Measurements from ENCODE around the gene BBS9.
"Not testable (repeated sequence)": the region's sequence is repeated elsewhere in the genome, so short reads cannot be mapped to it uniquely, and the experiment has no call there.

BBS9 gene

DNA sequence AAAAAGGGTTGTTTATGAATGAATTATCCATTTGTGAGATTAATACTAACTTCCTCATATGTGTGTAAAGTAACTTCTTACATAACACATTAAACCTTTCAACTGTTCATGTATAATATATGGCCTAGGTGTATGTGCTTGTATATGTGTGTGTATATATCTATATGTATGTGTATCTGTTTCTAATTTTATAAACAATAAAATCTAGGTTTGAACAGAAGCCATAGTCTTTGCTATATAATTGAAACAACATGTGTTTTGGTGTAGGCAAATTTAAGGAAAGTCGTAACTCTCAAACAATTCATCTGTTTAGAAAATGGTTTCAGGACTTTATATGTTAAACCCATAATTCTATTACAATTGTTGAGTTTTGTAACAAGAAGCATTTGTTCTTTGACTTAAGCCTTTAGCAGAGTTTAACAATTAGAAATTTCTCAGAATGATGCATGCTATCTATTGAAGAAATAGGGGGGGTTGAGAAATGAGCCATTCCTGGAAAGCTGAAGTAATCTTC lies 103.3 kb downstream of the BBS9 start:
- no peak overlapping the region for H3K9ac ChIP-seq (ENCODE audit: low read length in 2 of 2)
- H3K27ac ChIP-seq (ENCODE audit: low read length), result no peak overlapping the region
- peaks cover 4% of the 10 kb centered on the region for H3K4me1 ChIP-seq (ENCODE audit: control insufficient read depth, insufficient read depth, low read length)
- H3K36me3 ChIP-seq (ENCODE audit: control insufficient read depth in 2 of 2, insufficient read depth in 2 of 2, low read length in 2 of 2), result no peaks in the 10 kb centered on the region
- H3K9me3 ChIP-seq (ENCODE audit: control insufficient read depth in 2 of 2, low read length in 2 of 2), result no peaks in the 10 kb centered on the region
- no peak overlapping the region for H3K4me3 ChIP-seq (ENCODE audit: low read length in 2 of 2)
- no peaks in the 10 kb centered on the region for H3K27me3 ChIP-seq (ENCODE audit: control insufficient read depth in 1 of 2, insufficient read depth in 2 of 2, low read length in 2 of 2)

DNA sequence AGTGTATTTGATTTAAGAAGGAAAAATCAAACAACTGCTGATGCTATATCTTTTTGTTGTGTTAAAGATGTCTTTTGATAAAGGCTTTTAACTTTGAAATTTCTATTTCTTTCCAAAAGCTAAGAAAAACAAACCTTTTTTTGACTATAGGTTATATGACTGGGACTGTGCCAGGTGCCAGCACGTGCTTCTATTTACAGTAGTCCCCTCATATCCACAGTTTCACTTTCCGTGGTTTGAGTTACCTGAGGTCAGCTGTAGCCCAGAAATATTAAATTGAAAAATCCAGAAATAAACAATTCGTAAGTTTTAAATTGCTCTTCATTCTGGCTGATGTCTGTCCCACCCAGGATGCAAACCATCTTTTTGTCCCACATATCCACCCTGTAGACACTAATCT lies 104.3 kb downstream of the BBS9 start:
- H3K27ac ChIP-seq (ENCODE audit: low read length), result no peak overlapping the region
- no peaks in the 10 kb centered on the region for H3K9me3 ChIP-seq (ENCODE audit: control insufficient read depth in 2 of 2, low read length in 2 of 2)
- H3K27me3 ChIP-seq (ENCODE audit: control insufficient read depth in 1 of 2, insufficient read depth in 2 of 2, low read length in 2 of 2), result no peaks in the 10 kb centered on the region
- H3K36me3 ChIP-seq (ENCODE audit: control insufficient read depth in 2 of 2, insufficient read depth in 2 of 2, low read length in 2 of 2), result no peaks in the 10 kb centered on the region
- no peak overlapping the region for H3K9ac ChIP-seq (ENCODE audit: low read length in 2 of 2)
- H3K4me1 ChIP-seq (ENCODE audit: control insufficient read depth, insufficient read depth, low read length), result peaks cover 4% of the 10 kb centered on the region
- peak overlapping the region; percentile 41 to 47 for H3K4me3 ChIP-seq (ENCODE audit: low read length in 2 of 2)

DNA sequence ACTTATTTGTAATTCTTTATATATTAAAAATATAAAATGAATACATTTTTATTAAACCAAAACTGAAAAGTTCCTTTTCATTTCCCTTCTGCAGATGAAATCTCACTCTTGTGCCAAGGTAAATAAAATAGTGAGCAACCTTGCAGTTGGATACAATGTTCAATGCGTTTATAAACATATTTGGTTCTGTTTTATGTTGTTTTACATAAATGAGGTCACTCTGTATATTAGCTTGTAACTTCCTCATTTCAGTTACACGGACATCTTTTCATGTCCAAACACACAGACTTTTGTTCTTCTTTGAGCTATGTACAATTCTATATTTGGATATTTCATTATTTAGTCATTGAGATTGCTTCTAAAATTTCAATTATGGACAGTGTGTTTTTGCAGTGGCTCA lies 107.7 kb downstream of the BBS9 start:
- Histone ChIP-seq H3K4me1 (ENCODE audit: control insufficient read depth, insufficient read depth, low read length) (peaks cover 4% of the 10 kb centered on the region), H3K9ac (ENCODE audit: low read length in 2 of 2) (no peak overlapping the region), H3K36me3 (ENCODE audit: control insufficient read depth in 2 of 2, insufficient read depth in 2 of 2, low read length in 2 of 2) (no peaks in the 10 kb centered on the region), H3K9me3 (ENCODE audit: control insufficient read depth in 2 of 2, low read length in 2 of 2) (no peaks in the 10 kb centered on the region), H3K4me3 (ENCODE audit: low read length in 2 of 2) (no peak overlapping the region), H3K27me3 (ENCODE audit: control insufficient read depth in 1 of 2, insufficient read depth in 2 of 2, low read length in 2 of 2) (no peaks in the 10 kb centered on the region), H3K27ac (ENCODE audit: low read length) (no peak overlapping the region)

DNA sequence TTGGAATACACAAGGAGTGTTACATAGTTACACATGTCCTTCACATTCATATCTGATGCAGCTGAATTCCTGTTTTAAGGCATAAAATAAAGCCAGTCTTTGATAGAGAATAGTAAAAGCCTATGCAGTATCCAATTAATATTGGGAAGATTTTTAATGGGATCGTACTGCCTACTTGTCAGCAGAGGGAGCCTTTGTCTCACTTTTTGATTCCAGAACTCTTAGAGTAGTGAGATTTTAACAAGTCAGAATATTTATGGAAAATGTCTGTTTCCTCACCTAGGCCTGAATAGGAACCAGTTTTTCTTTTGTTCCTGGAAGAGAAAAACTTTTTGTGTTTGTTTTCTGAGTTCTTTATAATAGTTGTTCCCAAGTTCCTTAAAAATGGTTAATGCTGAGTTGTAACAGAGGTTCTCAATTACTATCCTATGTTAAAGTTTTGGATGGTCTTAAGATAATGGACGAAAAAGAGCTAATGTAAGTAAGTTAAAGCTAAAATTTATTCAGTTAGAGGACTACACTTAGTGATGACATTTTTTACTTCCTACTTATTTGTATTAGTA lies 114.0 kb downstream of the BBS9 start:
- no peaks in the 10 kb centered on the region for H3K36me3 ChIP-seq (ENCODE audit: control insufficient read depth in 2 of 2, insufficient read depth in 2 of 2, low read length in 2 of 2)

DNA sequence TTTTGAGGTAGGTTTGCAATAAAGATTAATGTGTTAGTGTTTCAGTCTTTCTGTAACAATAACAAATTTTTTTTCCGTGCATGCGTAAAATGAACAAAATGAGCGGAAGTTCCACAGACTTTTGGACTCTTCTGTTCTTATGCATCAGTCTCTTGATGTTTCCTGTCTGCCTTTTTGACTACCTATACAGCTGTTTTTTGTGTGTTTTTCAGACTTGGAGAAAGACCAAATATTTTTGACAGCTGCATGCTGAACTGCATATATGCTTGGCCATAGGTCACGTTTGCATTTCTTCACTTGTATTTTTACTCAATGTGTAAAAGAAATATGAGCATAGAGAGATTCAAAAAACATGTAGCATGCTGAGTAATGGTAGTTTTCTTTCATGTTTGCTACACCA lies 119.3 kb downstream of the BBS9 start:
- Histone ChIP-seq H3K4me3 (ENCODE audit: low read length in 2 of 2) (no peak overlapping the region), H3K9ac (ENCODE audit: low read length in 2 of 2) (no peak overlapping the region), H3K36me3 (ENCODE audit: control insufficient read depth in 2 of 2, insufficient read depth in 2 of 2, low read length in 2 of 2) (no peaks in the 10 kb centered on the region), H3K9me3 (ENCODE audit: control insufficient read depth in 2 of 2, low read length in 2 of 2) (no peaks in the 10 kb centered on the region), H3K4me1 (ENCODE audit: control insufficient read depth, insufficient read depth, low read length) (no peaks in the 10 kb centered on the region), H3K27me3 (ENCODE audit: control insufficient read depth in 1 of 2, insufficient read depth in 2 of 2, low read length in 2 of 2) (no peaks in the 10 kb centered on the region), H3K27ac (ENCODE audit: low read length) (no peak overlapping the region)

More for the DNA sequence above, 114.0 kb downstream of the BBS9 start:
- H3K27me3 ChIP-seq (ENCODE audit: control insufficient read depth in 1 of 2, insufficient read depth in 2 of 2, low read length in 2 of 2), result no peaks in the 10 kb centered on the region
- no peak overlapping the region for H3K9ac ChIP-seq (ENCODE audit: low read length in 2 of 2)
- H3K4me1 ChIP-seq (ENCODE audit: control insufficient read depth, insufficient read depth, low read length), result no peaks in the 10 kb centered on the region
- no peak overlapping the region for H3K4me3 ChIP-seq (ENCODE audit: low read length in 2 of 2)
- H3K9me3 ChIP-seq (ENCODE audit: control insufficient read depth in 2 of 2, low read length in 2 of 2), result no peaks in the 10 kb centered on the region
- H3K27ac ChIP-seq (ENCODE audit: low read length), result no peak overlapping the region

DNA sequence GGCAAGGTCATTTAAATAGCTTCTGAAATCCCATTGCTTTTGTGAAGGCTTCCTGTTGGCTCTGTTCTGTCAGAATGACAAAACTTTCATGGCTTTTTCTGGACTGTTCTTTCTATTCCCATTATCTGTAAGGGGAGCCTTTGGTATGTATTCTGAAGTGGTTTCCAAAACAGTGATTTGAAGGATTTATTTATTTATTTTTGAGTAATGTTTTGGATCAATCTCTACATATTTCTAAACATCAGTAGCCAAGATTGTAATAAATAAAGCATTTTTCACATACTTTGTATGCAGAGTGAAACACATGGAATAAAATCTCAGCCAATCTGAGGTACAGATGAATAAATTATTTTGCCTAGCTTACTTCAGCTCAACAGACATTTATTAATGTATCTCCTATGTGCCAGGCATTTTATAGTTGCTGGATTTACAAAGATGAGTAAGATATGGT lies 121.1 kb downstream of the BBS9 start:
- Histone ChIP-seq H3K9me3 (ENCODE audit: control insufficient read depth in 2 of 2, low read length in 2 of 2) (no peaks in the 10 kb centered on the region), H3K27ac (ENCODE audit: low read length) (peak overlapping the region; percentile 12), H3K4me1 (ENCODE audit: control insufficient read depth, insufficient read depth, low read length) (no peaks in the 10 kb centered on the region), H3K36me3 (ENCODE audit: control insufficient read depth in 2 of 2, insufficient read depth in 2 of 2, low read length in 2 of 2) (no peaks in the 10 kb centered on the region), H3K27me3 (ENCODE audit: control insufficient read depth in 1 of 2, insufficient read depth in 2 of 2, low read length in 2 of 2) (no peaks in the 10 kb centered on the region), H3K4me3 (ENCODE audit: low read length in 2 of 2) (no peak overlapping the region), H3K9ac (ENCODE audit: low read length in 2 of 2) (no peak overlapping the region)

DNA sequence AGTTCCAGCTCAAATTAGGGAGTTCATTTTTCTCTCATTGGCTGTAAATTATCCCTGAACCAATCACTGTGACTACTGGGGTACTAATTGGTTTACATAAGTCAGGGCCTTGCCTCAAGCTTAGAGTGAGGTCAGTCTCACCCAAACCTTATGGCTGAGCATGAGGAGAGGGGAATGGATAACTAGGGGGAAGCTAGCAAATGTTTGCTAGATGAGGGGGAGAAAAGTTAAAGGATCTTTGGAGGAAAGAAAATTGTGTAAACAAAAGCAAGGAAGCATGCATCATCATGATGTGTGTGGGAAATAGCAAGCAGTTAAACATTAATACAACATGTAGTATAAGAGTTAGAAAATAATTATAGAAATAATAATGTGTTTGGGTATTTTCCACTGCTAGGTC lies 121.9 kb downstream of the BBS9 start:
- no peak overlapping the region for H3K9ac ChIP-seq (ENCODE audit: low read length in 2 of 2)
- no peaks in the 10 kb centered on the region for H3K9me3 ChIP-seq (ENCODE audit: control insufficient read depth in 2 of 2, low read length in 2 of 2)
- peak overlapping the region; percentile 12 for H3K27ac ChIP-seq (ENCODE audit: low read length)
- no peaks in the 10 kb centered on the region for H3K4me1 ChIP-seq (ENCODE audit: control insufficient read depth, insufficient read depth, low read length)
- no peak overlapping the region for H3K4me3 ChIP-seq (ENCODE audit: low read length in 2 of 2)
- H3K27me3 ChIP-seq (ENCODE audit: control insufficient read depth in 1 of 2, insufficient read depth in 2 of 2, low read length in 2 of 2), result no peaks in the 10 kb centered on the region
- H3K36me3 ChIP-seq (ENCODE audit: control insufficient read depth in 2 of 2, insufficient read depth in 2 of 2, low read length in 2 of 2), result no peaks in the 10 kb centered on the region

DNA sequence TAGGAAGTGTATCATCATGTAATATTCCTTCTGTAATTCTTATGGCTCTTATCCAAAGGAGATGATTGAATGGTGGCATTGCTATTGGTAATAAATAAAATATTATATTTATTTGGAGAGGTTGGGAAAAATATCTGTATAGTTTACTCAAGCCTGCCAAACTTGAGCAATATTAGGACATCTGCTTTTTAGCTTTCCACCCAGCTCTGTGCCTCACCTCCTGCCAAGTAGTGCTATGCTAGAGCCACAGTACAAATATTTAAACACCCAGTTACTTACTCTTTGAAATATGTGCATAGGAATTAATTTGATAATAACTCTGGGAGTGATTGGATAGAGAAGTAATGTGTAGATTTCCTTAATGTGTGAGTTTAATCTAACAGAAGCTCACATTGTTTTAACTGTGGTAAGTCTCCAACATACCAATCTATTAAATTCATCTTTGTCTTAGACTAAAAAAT lies 129.2 kb downstream of the BBS9 start:
- Histone ChIP-seq H3K4me3 (ENCODE audit: low read length in 2 of 2) (no peak overlapping the region), H3K9ac (ENCODE audit: low read length in 2 of 2) (no peak overlapping the region), H3K4me1 (ENCODE audit: control insufficient read depth, insufficient read depth, low read length) (no peaks in the 10 kb centered on the region), H3K36me3 (ENCODE audit: control insufficient read depth in 2 of 2, insufficient read depth in 2 of 2, low read length in 2 of 2) (no peaks in the 10 kb centered on the region), H3K9me3 (ENCODE audit: control insufficient read depth in 2 of 2, low read length in 2 of 2) (no peaks in the 10 kb centered on the region), H3K27me3 (ENCODE audit: control insufficient read depth in 1 of 2, insufficient read depth in 2 of 2, low read length in 2 of 2) (no peaks in the 10 kb centered on the region), H3K27ac (ENCODE audit: low read length) (no peak overlapping the region)

DNA sequence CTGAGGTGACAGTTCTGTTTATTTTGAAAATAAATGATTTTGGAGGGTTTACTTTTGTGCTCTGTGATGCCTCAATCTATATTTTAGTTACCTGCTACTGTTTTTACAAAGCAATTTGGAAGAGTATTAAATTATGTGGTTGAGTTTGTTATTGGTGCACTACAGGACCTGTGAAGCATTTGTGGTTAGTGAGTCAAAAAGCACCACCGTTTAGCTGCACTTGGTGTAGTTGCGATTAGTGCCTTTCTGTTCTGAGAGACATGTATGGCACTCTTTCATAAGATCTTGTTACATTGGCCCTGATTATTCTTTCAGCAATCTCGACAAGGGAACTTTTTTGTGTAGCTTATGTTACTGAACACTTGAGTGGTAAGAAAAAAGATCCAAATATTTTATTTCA lies 132.2 kb downstream of the BBS9 start:
- Histone ChIP-seq H3K9me3 (ENCODE audit: control insufficient read depth in 2 of 2, low read length in 2 of 2) (no peaks in the 10 kb centered on the region), H3K4me1 (ENCODE audit: control insufficient read depth, insufficient read depth, low read length) (no peaks in the 10 kb centered on the region), H3K27ac (ENCODE audit: low read length) (no peak overlapping the region), H3K27me3 (ENCODE audit: control insufficient read depth in 1 of 2, insufficient read depth in 2 of 2, low read length in 2 of 2) (no peaks in the 10 kb centered on the region), H3K9ac (ENCODE audit: low read length in 2 of 2) (no peak overlapping the region), H3K4me3 (ENCODE audit: low read length in 2 of 2) (no peak overlapping the region), H3K36me3 (ENCODE audit: control insufficient read depth in 2 of 2, insufficient read depth in 2 of 2, low read length in 2 of 2) (no peaks in the 10 kb centered on the region)

DNA sequence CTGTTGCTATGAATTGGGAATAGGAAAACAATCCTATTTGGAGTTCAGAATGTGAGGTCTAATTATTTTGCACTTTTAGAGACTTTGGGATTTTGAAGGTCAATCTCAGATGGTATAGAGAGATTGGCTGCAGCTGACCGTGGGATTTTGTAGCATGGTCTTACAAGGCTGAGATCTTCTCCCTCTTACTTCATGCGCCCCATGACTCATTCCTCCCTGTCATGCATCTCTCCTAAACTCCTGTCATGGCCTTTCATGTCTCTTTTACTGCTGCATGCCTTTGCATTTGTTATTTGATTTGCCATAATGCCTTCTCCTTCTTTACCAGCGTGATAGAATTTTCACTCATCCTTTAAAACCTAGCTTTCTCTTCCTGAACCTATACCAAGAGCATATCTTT lies 133.1 kb downstream of the BBS9 start:
- H3K4me3 ChIP-seq (ENCODE audit: low read length in 2 of 2), result no peak overlapping the region
- no peaks in the 10 kb centered on the region for H3K4me1 ChIP-seq (ENCODE audit: control insufficient read depth, insufficient read depth, low read length)
- no peaks in the 10 kb centered on the region for H3K9me3 ChIP-seq (ENCODE audit: control insufficient read depth in 2 of 2, low read length in 2 of 2)

DNA sequence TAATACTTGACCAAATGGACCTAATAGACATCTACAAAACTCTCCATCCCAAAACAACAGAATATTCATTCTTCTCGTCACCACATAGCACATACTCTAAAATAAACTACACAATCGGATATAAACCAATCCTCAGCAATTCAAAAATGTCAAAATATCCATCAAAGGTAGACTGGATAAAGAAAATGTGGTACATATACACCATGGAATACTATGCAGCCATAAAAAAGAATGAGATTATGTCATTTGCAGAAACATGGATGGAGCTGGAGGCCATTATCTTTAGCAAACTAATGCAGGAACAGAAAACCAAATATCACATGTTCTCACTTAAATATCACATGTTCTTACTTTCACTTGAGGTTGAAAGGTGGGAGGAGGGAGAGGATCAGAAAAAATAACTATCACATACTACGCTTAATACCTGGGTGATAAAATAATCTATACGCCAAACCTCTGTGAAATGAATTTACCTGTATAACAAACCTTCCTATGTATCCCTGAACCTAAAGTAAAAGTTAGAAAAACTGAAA lies 142.5 kb downstream of the BBS9 start:
- H3K4me1 ChIP-seq (ENCODE audit: control insufficient read depth, insufficient read depth, low read length); H3K9ac ChIP-seq (ENCODE audit: low read length in 2 of 2): not testable (repeated sequence)

More for the DNA sequence above, 133.1 kb downstream of the BBS9 start:
- Histone ChIP-seq H3K36me3 (ENCODE audit: control insufficient read depth in 2 of 2, insufficient read depth in 2 of 2, low read length in 2 of 2) (no peaks in the 10 kb centered on the region), H3K27ac (ENCODE audit: low read length) (no peak overlapping the region), H3K9ac (ENCODE audit: low read length in 2 of 2) (no peak overlapping the region), H3K27me3 (ENCODE audit: control insufficient read depth in 1 of 2, insufficient read depth in 2 of 2, low read length in 2 of 2) (no peaks in the 10 kb centered on the region)

More for the DNA sequence above, 142.5 kb downstream of the BBS9 start:
- H3K4me3 ChIP-seq (ENCODE audit: low read length in 2 of 2); H3K27ac ChIP-seq (ENCODE audit: low read length); H3K36me3 ChIP-seq (ENCODE audit: control insufficient read depth in 2 of 2, insufficient read depth in 2 of 2, low read length in 2 of 2); H3K9me3 ChIP-seq (ENCODE audit: control insufficient read depth in 2 of 2, low read length in 2 of 2); H3K27me3 ChIP-seq (ENCODE audit: control insufficient read depth in 1 of 2, insufficient read depth in 2 of 2, low read length in 2 of 2): not testable (repeated sequence)

All from stomach smooth muscle (tissue), 2 donors.